ENCODE data around the gene USP3. TPM values are rescaled to one million over a fixed set of nuclear protein-coding genes. Genes with fewer than 3 reads are reported as not detected.
A peak's percentile ranks its signal among the peaks of the same experiment; 100 is the strongest.

USP3 gene
- total and polyA plus RNA-seq, 9 of the 15 experiments (the other 6 are each of a cell fraction or from before 2014, with no cell fraction given) = 17.3 to 54.3 (median 34.8) TPM

DNA sequence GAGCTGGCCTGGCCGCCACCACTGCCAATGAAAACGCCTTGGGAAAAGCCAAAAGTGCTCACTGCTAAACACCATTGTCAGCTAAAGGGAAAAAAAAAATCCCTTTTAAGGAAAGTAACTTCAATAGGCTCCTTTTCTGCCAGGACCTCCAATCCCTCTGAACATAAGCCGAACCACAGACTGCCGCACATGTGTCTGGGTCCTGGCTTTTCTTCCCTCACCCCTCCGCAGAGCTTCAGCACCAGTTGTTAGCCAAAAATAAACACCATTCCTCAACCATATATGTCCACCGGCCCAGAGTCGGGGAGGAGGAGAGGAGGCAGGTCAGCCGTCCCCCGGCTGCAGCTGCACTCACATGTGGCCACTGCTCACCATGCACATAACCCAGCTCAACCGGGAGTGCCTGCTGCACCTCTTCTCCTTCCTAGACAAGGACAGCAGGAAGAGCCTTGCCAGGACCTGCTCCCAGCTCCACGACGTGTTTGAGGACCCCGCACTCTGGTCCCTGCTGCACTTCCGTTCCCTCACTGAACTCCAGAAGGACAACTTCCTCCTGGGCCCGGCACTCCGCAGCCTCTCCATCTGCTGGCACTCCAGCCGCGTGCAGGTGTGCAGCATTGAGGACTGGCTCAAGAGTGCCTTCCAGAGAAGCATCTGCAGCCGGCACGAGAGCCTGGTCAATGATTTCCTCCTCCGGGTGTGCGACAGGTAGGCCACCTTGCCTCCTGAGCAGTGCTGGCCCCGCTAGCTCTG lies 92.8 kb downstream of the USP3 start, which contains the start of gene FBXL22:
Gene FBXL22, plus strand, starts transcription at position 350 of the 753 bp plus-strand sequence. Its CDS starts 6 bp downstream, at position 356.
- ATAC-seq = no peak
- POLR2A ChIA-PET = interaction anchor here (0.7 to 1.7 kb wide), 8 partner anchors 8 to 152 kb away, joined by 3 to 4 read pairs (median 4); partner anchors contain the start of gene USP3
- no peaks in the 10 kb centered on the region for H3K9me3 ChIP-seq (replicated peaks; ENCODE audit: control insufficient read depth, insufficient read depth, low read depth, low read length)

More for the DNA sequence above, 92.8 kb downstream of the USP3 start, which contains the start of gene FBXL22:
- H3K79me2 ChIP-seq (ENCODE audit: control insufficient read depth, insufficient read depth, low read length) = no peaks in the 10 kb centered on the region
- no peaks in the 10 kb centered on the region for H3K27me3 ChIP-seq (ENCODE audit: control insufficient read depth in 2 of 2, insufficient read depth in 2 of 2, low read length in 2 of 2)
- peak within 1 kb of the TSS in 1 of 2 experiments; percentile 48; a peak in 1 of 4 replicates for H3K9ac ChIP-seq (ENCODE audit: insufficient read depth in 1 of 2, low read depth in 2 of 2, low read length in 2 of 2)
- H3K4me3 ChIP-seq = no peak within 1 kb of the TSS
- intact Hi-C loops (cut with micrococcal nuclease) (loop anchor here (5.0 kb wide), 2 partner anchors 110 to 470 kb away; no protein-coding TSS in a partner anchor), in situ Hi-C loops (cut with MboI) (loop anchor here (10.0 kb wide), 1 partner anchor 302 kb away; no protein-coding TSS in a partner anchor)
- WGBS (ENCODE audit: insufficient coverage, low coverage, missing lambda C conversion rate) = 87% methylated on average over 18 of the region's 23 CpGs
- H2AFZ ChIP-seq (ENCODE audit: low read depth, low read length) = no peak within 1 kb of the TSS
- CTCF ChIA-PET (ENCODE audit: low intra/inter-chr PET ratio) = no interaction called here
- no peak within 1 kb of the TSS for H3K4me2 ChIP-seq (ENCODE audit: insufficient read depth, low read length)
- H3K36me3 ChIP-seq (ENCODE audit: control insufficient read depth, insufficient read depth, low read length) = peaks cover 22% of the 10 kb centered on the region; the same call in 2 of the 3 replicates
- TF ChIP-seq, protein P1, sequence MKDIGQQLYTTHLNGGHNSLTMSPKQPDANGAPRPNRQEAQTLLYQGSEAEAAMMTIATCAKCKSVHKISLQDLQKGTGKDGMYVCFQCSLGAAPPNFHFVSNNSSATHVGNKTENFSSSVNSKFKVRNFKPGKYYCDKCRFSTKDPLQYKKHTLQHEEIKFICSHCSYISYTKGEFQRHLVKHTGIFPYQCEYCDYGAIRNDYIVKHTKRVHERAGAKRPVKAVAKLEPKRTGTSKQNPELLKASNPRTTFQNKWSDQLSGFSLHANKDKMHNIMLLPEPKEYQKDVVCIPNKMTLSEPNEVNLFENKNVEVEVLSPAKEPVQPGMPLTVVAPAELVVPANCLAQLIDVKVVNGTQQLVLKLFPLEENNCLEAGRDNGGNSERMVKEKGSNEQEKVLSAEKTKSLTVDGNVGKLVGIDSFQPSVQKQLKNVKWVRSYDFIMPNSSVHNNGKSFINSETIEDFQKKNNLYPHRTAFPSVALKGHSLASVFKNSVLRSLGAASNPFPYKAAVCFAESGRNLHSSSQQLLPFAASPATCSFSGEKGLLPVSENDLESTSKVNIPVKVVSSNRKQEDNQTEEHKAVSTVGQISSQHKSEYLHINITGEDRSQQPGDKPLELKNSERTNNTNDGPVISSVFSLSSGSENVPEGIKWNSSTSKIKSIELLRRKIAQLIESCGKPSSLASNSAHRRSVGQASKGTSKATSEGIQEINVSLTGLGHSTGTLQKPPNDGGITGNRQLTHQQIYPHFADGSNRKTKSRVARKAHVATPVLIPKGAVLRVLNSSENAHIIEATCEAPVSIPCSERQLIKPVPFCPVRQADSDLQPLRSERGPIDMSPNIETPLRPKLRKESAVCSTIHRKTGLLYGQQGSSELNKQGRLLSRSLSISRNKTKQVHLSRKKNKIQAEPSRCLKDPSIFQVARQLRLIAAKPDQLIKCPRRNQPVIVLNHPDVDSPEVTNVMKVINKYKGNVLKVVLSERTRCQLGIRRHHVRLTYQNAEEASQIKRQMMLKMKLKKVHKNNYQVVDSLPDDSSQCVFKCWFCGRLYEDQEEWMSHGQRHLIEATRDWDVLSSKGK (CRISPR knock-in tag; IDR thresholded peaks at IDR 0.05) = no peak
- no peak for TF ChIP-seq NELFE (IDR thresholded peaks at IDR 0.05; ENCODE audit: insufficient read depth, insufficient read length)
- TF ChIP-seq, protein P2, sequence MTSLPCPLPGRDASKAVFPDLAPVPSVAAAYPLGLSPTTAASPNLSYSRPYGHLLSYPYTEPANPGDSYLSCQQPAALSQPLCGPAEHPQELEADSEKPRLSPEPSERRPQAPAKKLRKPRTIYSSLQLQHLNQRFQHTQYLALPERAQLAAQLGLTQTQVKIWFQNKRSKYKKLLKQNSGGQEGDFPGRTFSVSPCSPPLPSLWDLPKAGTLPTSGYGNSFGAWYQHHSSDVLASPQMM (CRISPR knock-in tag; IDR thresholded peaks at IDR 0.05) = no peak
- TF ChIP-seq HLTF (IDR thresholded peaks at IDR 0.05) = no peak
- TF ChIP-seq ZNF76 (CRISPR knock-in tag; IDR thresholded peaks at IDR 0.05; ENCODE audit: borderline replicate concordance) = no peak
- TF ChIP-seq POLR2G (IDR thresholded peaks at IDR 0.05; ENCODE audit: low read depth, low read length) = peak; percentile 40
- no peak for TF ChIP-seq E2F3 (CRISPR knock-in tag; IDR thresholded peaks at IDR 0.05)
- no peak for TF ChIP-seq RBM15 (IDR thresholded peaks at IDR 0.05; ENCODE audit: insufficient read depth, low read length)
- DNase-seq (ENCODE audit: extremely low read depth in 1 of 4, low spot score in 3 of 4) (no peak), FAIRE-seq (no peak)
- no TSS peak for BruUV-seq (replicated peaks)
- H3K9me1 ChIP-seq (ENCODE audit: control insufficient read depth, insufficient read depth, low read length) = no peaks in the 10 kb centered on the region
- H4K20me1 ChIP-seq (replicated peaks; ENCODE audit: control insufficient read depth, insufficient read depth, low read length) = no peaks in the 10 kb centered on the region
- no peak within 1 kb of the TSS for H3K27ac ChIP-seq (ENCODE audit: extremely low read depth, low read depth, low read length)
- H3K4me1 ChIP-seq (replicated peaks in 1 of 2; ENCODE audit: control insufficient read depth in 2 of 2, insufficient read depth in 2 of 2, low read length in 2 of 2) = peaks cover 0 to 18% of the 10 kb centered on the region in 2 experiments; a peak in 2 of 5 replicates

Data from K562 (cell line).